ENCODE measurements around the gene RND3. TPM values are rescaled to one million over a fixed set of nuclear protein-coding genes. Genes with fewer than 3 reads are reported as not detected.

The RND3 gene
- total RNA-seq, 2 donors from 2014 or later, result 18.5 to 29.2 TPM

DNA sequence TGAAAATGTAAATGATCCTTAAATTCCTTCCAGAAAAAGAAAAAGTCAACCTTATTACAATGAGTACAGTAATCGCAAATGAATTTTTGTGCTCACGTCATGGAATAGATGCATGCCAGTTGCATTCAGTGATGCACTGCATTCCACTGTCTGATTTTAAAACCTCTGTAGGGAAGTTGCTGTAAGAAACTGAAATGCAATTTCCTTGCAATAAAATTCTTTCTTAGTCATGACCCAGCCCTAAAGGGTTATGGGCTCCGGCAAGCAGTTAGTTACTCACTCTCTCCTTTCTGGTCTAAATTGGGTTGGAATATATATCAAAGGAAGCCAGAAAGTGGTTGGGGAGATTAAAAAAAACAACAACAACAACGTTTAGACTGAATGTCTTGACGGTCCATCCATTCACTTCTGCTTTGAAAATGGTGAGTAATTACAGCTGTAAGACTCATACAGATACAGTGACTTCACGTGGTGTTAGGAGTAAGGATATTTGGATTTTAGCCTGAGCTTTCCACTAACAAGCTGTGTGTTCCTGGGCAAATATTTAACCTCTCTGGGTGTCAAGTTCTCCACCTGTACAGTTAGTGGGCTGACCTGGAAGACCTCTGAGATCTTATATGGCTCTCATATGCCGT, 8.6 kb upstream of the RND3 start:
- DNase-seq (no peak), ATAC-seq (peak in 1 of 2 donors; percentile 68)
- intact Hi-C loops (cut with DNase I), result no loop called here

DNA sequence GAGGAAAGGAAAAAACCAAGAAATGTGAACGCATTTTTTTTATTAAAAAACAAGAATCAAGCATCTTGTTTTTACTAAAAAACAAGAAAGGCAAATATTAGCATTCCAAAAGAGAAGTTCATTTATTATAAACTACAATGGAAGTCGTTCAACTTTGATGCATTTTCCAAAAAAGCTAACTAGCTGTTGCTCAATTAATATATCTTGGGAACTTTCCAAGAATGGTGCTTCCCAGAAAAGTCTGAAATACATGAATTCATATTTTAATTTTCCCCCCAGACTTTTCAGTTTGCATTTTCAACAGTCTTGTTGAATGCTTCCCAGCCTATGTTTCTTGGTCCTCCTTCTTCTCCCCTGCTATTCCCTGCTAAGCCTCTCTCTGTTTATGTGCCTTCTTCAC, 7.5 kb upstream of the RND3 start:
- DNase-seq, result no peak
- intact Hi-C loops (cut with DNase I), result no loop called here
- ATAC-seq, result no peak

GRCh38 chr2:150494234-150494945, 6.9 kb upstream of the RND3 start:
- ATAC-seq (no peak), DNase-seq (no peak)
- intact Hi-C loops (cut with DNase I), result no loop called here

DNA sequence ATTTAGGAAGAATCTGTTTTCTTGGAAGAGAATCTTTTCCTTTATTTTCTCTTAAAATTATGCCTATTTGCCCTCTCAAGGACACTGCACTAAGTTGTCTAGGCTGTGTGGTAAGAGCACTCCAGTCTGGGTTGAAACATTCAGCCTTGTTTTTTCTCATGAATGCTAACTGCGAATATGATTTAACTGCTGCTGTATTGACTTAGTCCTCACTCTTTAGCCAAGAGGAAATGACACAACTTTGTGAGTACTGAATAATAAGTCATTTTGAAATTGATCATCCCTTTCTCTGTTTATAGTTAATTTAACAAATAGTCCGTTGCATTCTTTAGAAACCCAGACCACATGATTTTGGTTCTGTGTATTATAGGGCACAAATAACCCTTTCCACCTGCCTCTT, 4.5 kb upstream of the RND3 start:
- no peak for DNase-seq
- intact Hi-C loops (cut with DNase I), result no loop called here
- ATAC-seq, result no peak

GRCh38 chr2:150491430-150491829, 4.0 kb upstream of the RND3 start:
- DNase-seq, result no peak
- intact Hi-C loops (cut with DNase I), result no loop called here
- no peak for ATAC-seq

- intact Hi-C loops (cut with DNase I), result no loop called here
- no peak for ATAC-seq
- no peak for DNase-seq
These were observed 3.0 kb upstream of the RND3 start for GRCh38 chr2:150490466-150490865.

DNA sequence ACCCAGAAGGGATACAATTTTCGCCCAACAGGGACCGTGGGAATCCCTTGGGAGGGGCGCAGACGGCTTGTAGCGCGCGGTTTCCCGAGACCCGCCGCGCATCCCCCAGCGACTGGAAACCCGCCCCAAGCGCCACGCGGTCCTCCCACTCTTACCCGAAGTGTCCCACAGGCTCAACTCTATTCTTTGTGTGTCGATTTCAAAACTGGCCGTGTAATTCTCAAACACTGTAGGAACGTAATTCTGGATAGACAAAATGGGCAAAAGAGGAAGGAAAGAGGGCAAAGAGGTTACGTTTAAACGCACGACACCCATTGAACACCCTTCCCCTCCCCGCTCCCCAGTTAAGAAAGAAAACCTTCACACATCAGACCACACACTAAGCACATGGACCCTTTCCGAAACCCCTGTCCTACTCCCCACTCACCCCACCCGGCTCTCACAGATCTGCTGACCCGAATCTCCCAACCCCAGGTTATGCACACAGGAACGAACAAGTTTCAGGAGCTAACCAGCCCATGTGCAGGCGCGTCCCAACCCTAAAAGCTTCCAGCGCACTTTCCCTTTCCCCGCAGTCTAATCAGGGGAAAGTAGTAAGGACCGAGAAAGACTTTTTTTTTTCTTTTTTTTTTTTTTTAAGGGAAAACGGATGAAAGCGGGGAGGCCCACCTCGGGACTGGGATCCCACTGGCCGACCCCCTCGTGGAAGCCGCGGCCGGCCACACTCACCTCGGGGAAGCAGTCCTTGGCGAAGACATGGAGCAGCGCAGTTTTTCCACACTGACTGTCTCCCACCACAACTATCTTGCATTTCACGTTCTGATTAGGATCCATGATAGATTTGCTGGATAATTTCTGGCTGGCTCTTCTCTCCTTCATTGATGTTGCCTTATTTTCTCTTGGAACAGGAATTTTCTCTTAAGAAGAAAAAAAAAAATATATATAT, 655 bp downstream of the RND3 start:
- DNase-seq (peak; percentile 27), ATAC-seq (peak; percentile 21 to 28)
- intact Hi-C loops (cut with DNase I), result loop anchor here (5.0 to 10.0 kb wide), 2 partner anchors 892 to 895 kb away; no protein-coding TSS in a partner anchor

GRCh38 chr2:150485871-150486538, 1.5 kb downstream of the RND3 start:
- intact Hi-C loops (cut with DNase I), result loop anchor here (5.0 to 10.0 kb wide), 2 partner anchors 891 to 894 kb away; no protein-coding TSS in a partner anchor
- peak; percentile 69 to 79 for ATAC-seq
- DNase-seq, result peak; percentile 82

- DNase-seq, result peak; percentile 73
- intact Hi-C loops (cut with DNase I), result loop anchor here (5.0 to 10.0 kb wide), 2 partner anchors 890 to 893 kb away; no protein-coding TSS in a partner anchor
- ATAC-seq, result peak; percentile 51 to 70
These were observed 2.2 kb downstream of the RND3 start for GRCh38 chr2:150485114-150485870.

- intact Hi-C loops (cut with DNase I), result loop anchor here (5.0 to 10.0 kb wide), 2 partner anchors 890 to 892 kb away; no protein-coding TSS in a partner anchor
- no peak for ATAC-seq
- no peak for DNase-seq
These were observed 2.9 kb downstream of the RND3 start for GRCh38 chr2:150484461-150485021.

DNA sequence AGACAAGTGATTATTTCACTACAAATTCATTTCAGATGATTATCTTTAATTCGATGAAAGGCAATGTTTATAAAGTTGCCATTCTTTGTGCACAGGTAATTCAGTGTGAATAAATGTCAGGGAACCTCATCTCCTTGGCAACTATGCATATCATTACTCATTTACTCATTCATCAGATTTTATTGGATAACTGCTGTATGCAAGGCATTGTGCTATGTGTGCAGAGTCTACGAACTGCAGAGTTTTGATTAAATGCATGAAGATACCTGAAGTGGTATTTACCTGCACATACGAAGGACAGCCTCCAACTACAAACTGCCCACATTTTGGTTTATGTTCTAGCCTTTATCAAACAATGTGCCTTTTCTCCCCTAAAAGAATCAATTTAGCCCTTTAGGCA, 3.5 kb downstream of the RND3 start:
- no peak for ATAC-seq
- intact Hi-C loops (cut with DNase I), result loop anchor here in 1 of 2 donors (10.0 kb wide), 1 partner anchor 889 kb away; no protein-coding TSS in a partner anchor
- no peak for DNase-seq

DNA sequence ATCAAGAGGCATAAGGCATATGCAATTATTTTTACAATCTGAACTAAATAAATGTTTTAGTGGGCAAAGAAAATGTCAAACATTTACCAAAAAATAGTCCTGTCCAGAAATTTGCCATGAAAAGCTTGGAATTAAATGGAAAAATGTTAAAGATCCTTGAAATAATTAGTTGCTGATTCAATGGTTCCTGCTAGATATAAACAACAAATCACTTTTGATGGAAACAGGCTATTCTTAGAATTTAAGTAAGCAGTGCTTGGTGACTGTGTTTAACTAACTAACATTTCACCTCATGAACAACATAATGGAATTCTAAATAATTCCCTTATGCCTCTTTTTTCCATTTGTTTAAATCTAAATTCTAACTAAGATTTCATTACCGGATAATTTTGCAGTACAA, 3.9 kb downstream of the RND3 start:
- ATAC-seq (no peak), DNase-seq (no peak)
- intact Hi-C loops (cut with DNase I), result loop anchor here in 1 of 2 donors (10.0 kb wide), 1 partner anchor 889 kb away; no protein-coding TSS in a partner anchor

DNA sequence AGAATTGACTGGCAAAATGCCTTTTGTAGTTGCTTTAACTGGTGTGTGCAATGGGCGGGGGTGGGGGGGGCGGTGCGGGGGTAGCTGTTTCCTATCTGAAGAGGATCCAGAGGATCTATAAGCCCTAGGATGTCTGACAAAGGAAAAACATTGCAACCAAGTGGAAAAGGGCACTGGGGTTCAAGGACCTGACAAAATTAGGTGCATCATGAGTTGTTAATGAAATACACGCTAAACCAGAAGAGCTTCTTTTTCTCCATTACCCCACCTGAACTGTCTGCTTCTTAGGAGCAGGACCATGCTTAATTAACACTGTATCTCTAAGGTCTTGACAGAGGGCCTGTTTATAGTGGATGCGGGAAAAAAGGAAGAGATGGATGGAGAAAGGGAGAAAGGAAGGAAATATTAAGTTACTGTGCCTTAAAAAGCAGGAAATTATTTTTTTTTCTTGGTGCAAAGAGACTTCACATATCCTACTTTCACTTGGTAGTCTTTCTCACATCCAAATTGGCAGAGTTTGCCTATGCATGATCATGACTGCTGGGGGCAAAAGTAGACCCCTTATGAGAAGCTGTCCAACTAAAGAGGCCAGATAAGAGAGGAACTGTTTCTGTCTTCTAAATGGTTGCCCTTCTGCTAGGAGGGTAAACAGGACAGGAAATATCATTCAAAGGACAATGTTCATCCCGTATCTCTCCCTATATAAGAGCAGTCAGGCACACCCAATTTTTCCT, 4.6 kb downstream of the RND3 start:
- ATAC-seq (no peak), DNase-seq (no peak)
- intact Hi-C loops (cut with DNase I), result loop anchor here in 1 of 2 donors (10.0 kb wide), 1 partner anchor 888 kb away; no protein-coding TSS in a partner anchor

DNA sequence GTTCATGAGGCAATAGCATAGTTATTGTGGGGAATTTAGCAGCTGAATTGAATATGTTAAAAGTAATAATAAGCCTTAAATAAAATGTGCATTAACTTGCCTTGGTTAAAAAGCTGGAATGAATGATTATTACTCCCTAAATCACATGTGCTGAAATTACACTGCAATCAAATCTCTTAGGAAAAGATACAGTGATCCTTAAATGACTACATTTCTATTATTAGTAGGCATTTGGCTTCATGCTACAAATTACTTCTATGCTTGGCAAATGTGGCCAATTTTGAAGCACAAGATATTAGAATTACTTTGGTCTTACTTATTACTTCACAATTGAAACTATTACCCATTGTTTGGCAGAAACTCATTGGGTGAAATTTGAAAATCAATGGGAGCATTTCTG, 5.4 kb downstream of the RND3 start:
- ATAC-seq, result no peak
- intact Hi-C loops (cut with DNase I), result loop anchor here in 1 of 2 donors (10.0 kb wide), 1 partner anchor 887 kb away; no protein-coding TSS in a partner anchor

DNA sequence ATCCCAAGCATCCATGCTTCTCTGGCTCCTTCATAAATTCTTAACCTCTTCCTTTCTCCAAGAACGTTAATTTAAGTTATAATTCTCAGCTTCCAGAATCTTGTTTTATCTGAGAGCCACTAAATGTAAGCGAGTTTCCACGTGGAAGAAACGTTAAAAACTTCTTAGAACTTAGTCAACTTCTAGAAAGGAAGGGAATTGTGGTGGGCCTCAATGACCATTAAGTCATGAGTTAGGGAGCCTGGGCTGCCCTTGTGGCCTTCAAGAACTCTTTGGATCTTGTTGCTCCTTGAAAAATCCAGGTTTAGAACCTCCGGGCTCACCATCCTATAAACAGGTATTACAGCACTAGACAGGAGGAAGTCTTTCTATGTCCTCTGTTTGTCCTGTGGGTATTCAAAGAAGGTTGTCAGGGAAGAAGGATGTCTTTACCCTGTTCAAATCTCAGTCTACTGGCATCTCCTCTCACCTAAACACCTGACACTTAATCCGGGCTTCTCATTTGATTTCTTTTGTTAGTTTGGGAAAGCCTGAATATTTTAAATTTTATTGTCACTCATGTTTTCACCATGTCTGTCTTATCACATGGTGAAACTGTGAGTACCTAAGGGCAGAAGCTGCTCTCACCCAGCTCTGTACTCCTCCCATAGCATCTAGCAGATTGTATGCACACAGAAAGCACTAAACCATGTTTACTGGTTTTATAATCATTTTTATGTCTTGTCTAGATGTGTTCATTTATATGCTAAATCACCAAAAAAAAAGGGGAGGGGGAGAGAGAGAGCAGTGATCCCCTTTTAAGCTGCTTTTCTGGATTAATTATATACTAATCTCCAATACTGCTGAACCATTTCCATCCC, 6.3 kb downstream of the RND3 start:
- intact Hi-C loops (cut with DNase I), result loop anchor here in 1 of 2 donors (10.0 kb wide), 1 partner anchor 886 kb away; no protein-coding TSS in a partner anchor
- DNase-seq (no peak), ATAC-seq (no peak)

More for the DNA sequence above, 5.4 kb downstream of the RND3 start:
- DNase-seq, result no peak

GRCh38 chr2:150480241-150480640, 7.2 kb downstream of the RND3 start:
- intact Hi-C loops (cut with DNase I), result loop anchor here in 1 of 2 donors (10.0 kb wide), 1 partner anchor 885 kb away; no protein-coding TSS in a partner anchor
- no peak for DNase-seq
- ATAC-seq, result no peak
